GM12865 (cell line): ENCODE data around the gene C11orf42.

Source experiments
- DNase-seq: peaks from one replicate; pipeline ENCODE4 v3.0.0; 2010; ENCODE audit warnings: low read depth
- H3K4me3 ChIP-seq: 2 replicates; pipeline ENCODE4 v1.5.1; 2011; ENCODE audit warnings: mild to moderate bottlenecking, low read depth, low read length, control low read depth
- TF ChIP-seq, protein P1 (sequence below): IDR thresholded peaks from 2 replicates; pipeline ENCODE4 v1.5.1; 2011; ENCODE audit warnings: low read length, control low read depth, low read depth, inconsistent platforms; ENCODE audit not compliant: insufficient read depth; ENCODE audit errors: missing control alignments

Gene C11orf42

DNA sequence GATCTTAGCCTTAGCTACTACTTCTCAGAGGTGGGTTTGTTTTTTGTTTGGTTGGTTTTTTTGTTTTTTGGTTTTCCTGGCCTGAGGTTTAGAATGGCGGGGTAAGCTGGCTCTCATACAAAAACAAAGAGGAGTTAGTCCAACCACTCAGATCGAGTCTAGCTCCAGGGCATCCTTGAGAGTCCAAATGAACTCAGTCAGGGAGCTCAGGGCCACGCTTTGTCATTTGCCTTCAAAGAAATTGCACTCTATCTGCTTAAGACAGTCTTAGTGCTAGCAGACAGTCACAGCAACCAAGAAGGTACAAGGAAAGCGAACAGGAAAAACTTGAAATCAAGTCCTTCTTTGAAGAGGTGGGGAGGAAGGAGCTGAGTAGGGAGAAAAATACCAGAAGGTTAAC lies 11.1 kb downstream of the C11orf42 start:
- TF ChIP-seq, protein P1, sequence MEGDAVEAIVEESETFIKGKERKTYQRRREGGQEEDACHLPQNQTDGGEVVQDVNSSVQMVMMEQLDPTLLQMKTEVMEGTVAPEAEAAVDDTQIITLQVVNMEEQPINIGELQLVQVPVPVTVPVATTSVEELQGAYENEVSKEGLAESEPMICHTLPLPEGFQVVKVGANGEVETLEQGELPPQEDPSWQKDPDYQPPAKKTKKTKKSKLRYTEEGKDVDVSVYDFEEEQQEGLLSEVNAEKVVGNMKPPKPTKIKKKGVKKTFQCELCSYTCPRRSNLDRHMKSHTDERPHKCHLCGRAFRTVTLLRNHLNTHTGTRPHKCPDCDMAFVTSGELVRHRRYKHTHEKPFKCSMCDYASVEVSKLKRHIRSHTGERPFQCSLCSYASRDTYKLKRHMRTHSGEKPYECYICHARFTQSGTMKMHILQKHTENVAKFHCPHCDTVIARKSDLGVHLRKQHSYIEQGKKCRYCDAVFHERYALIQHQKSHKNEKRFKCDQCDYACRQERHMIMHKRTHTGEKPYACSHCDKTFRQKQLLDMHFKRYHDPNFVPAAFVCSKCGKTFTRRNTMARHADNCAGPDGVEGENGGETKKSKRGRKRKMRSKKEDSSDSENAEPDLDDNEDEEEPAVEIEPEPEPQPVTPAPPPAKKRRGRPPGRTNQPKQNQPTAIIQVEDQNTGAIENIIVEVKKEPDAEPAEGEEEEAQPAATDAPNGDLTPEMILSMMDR = no peak
- no peak for DNase-seq
- H3K4me3 ChIP-seq = no peak overlapping the region

DNA sequence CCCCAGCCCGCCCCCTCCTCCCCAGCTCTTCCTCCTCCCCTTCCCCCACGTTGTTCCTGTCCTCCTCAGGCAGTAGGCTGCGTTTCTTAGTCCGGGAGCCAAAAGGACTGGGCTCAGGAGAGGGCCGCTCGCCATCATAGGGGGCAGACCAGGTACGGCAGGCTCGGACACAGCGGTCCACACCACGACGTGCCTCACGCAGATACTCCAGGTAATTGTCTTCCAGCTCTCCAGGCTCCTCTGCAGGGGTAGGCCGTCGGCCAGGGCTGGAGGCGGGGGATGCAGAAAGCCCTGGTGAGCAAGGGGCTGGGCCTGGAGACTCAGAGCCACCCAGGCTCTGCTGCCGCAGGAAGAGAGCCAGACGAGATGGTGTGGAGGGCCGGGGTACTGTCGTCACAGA lies 12.4 kb downstream of the C11orf42 start:
- TF ChIP-seq, protein P1 = no peak
- H3K4me3 ChIP-seq = no peak overlapping the region
- DNase-seq = no peak

DNA sequence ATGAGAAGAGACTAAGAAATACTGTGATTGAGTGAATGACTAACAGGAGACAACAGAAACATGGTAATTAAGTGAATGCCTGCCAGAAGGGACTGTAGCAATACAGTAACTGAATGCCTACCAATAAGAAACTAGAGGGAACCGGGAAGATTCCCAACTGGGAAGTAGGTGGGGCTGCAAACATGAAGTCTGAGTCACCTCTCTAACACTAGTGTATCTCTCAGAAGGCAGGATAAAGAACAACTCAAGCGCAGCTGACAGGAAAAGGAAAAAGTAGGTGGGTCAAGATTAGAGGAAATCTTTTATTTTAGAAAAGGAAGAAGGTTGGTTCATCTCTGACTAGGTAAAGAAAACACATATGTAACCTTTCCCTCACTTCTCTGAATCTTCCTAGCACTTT lies 14.0 kb downstream of the C11orf42 start:
- no peak overlapping the region for H3K4me3 ChIP-seq
- DNase-seq = no peak
- TF ChIP-seq, protein P1 = no peak

DNA sequence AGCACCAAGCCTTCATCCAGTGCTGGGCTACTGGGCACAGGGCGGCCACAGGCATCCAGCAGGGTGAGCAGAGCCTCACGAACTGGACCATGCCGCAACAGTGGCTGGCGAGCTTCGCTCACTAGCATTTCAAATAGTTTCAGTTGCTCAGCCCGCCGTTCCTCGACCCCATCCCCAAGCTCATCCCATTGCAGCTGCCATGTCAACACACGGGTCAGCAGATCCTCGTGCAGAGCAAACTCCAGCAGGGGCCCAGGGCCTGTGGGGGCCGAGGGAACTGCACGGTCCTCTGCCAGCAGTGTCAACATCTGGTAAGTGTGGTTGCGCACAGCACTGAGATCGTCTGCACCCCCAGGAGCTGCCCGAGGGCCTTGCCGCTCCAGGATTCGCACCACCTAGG lies 18.5 kb downstream of the C11orf42 start:
- TF ChIP-seq, protein P1 = no peak
- DNase-seq = no peak
- H3K4me3 ChIP-seq = no peak overlapping the region

DNA sequence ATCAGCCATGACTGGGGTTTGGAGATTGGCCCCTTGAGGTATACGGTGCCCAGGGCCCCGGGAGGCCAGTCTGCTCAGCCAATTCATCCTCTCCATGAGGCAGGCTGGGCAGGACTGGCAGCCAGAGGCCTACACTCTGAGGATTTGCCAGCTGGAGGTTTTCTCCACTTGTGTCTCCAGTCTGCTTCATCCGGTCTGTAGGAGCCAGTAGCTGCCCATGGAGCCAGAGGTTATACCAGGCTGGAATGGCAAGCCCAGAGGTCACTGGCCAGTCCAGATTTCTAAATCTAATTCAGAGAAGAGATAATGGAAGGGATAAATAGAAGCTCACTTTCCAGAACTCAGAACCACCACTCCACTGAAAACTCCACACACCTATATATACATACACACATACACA lies 19.1 kb downstream of the C11orf42 start:
- DNase-seq = no peak
- TF ChIP-seq, protein P1 = no peak
- H3K4me3 ChIP-seq = no peak overlapping the region

DNA sequence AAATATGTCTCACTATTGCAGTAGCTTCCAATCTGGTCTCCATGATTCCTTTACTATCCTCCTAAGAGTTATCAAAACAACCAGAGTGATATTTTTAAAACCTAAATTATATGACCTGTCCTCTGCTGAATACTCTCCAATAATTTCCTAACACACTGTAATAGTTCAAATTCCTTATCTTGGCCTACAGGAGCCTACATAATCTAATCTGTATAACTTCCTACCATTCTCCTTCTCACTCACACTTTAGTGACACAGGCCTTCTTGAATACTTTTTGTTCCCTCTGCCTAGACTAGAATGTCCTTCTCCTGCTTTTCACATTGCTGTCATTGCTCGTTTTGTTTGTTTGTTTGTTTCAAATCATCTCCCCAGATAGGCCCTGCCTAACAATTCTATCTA lies 19.7 kb downstream of the C11orf42 start:
- no peak for DNase-seq
- TF ChIP-seq, protein P1 = no peak
- H3K4me3 ChIP-seq = no peak overlapping the region

DNA sequence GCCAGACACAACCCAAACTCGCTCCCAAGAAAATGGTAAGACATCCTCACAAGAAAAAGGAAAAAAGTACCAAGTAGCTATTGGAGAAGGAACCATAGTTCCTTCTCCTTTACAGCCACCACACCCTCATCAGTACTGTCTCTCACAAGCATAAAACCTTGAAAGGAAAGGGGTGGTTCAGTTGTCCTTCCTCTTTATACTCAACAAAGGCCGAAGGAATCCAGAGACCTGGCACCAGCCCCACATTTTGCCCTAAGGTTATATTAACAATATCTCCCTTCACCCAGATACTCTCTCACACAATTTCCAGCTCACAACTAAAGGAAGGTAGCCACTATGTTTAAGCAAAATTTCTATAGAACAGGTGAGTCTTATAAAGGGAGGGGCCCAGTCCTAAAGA lies 20.5 kb downstream of the C11orf42 start:
- DNase-seq = no peak
- no peak overlapping the region for H3K4me3 ChIP-seq
- TF ChIP-seq, protein P1 = no peak
